Retina (tissue), 1 donor: ENCODE data around the gene APAF1.
"Not testable (repeated sequence)": the region's sequence is repeated elsewhere in the genome, so short reads cannot be mapped to it uniquely, and the experiment has no call there.

Experiments
- DNase-seq: peaks from one replicate; pipeline ENCODE4 v3.0.0-alpha.2; 2016

The APAF1 gene

GRCh38 chr12:98644712-98645571, at the start of gene APAF1, which contains the start of gene IKBIP:
Gene APAF1, plus strand, starts transcription at chr12:98645290. Its CDS starts 3,070 bp downstream, at chr12:98648360.
Gene IKBIP, minus strand, starts transcription at chr12:98644788. Its CDS starts 87 bp downstream, at chr12:98644701.
- DNase-seq = peak; percentile 100

- not testable (repeated sequence) for DNase-seq
Measured at GRCh38 chr12:98597313-98597712, 47.8 kb upstream of the APAF1 start.

- DNase-seq = no peak
Measured at GRCh38 chr12:98601924-98602323, 43.2 kb upstream of the APAF1 start.

- no peak for DNase-seq
Measured at GRCh38 chr12:98606359-98606988, 38.6 kb upstream of the APAF1 start.

- no peak for DNase-seq
Measured at GRCh38 chr12:98610596-98610995, 34.5 kb upstream of the APAF1 start.

GRCh38 chr12:98612696-98613334, 32.3 kb upstream of the APAF1 start:
- DNase-seq = no peak

GRCh38 chr12:98618952-98619351, 26.1 kb upstream of the APAF1 start:
- no peak for DNase-seq

GRCh38 chr12:98635657-98636323, 9.3 kb upstream of the APAF1 start:
- no peak for DNase-seq

- DNase-seq = no peak
Measured at GRCh38 chr12:98637068-98637467, 8.0 kb upstream of the APAF1 start.

- DNase-seq = no peak
Measured at GRCh38 chr12:98638009-98638408, 7.1 kb upstream of the APAF1 start.

- no peak for DNase-seq
Measured at GRCh38 chr12:98639491-98639890, 5.6 kb upstream of the APAF1 start.

- not testable (repeated sequence) for DNase-seq
Measured at GRCh38 chr12:98642801-98643200, 2.3 kb upstream of the APAF1 start.

GRCh38 chr12:98644433-98644711, 718 bp upstream of the APAF1 start:
- DNase-seq = no peak

GRCh38 chr12:98645572-98646067, 530 bp downstream of the APAF1 start:
- DNase-seq = no peak

- DNase-seq = peak; percentile 18
Measured at GRCh38 chr12:98646294-98647090, 1.4 kb downstream of the APAF1 start.

- no peak for DNase-seq
Measured at GRCh38 chr12:98651328-98651727, 6.2 kb downstream of the APAF1 start.

- DNase-seq = peak; percentile 15
Measured at GRCh38 chr12:98653866-98654493, 8.9 kb downstream of the APAF1 start.

- DNase-seq = no peak
Measured at GRCh38 chr12:98656289-98657101, 11.4 kb downstream of the APAF1 start.

- DNase-seq = no peak
Measured at GRCh38 chr12:98660521-98660920, 15.4 kb downstream of the APAF1 start.

GRCh38 chr12:98669751-98670150, 24.7 kb downstream of the APAF1 start:
- DNase-seq = no peak

GRCh38 chr12:98671459-98671858, 26.4 kb downstream of the APAF1 start:
- no peak for DNase-seq
